Upper lobe of left lung (tissue), 6 donors: ENCODE data around the gene LPIN1. TPM values are rescaled to one million over a fixed set of nuclear protein-coding genes. Genes with fewer than 3 reads are reported as not detected.

ENCODE experiments used
- ATAC-seq, 2 donors: fragments of 200-7000 bp; cut with Tn5 transposase; one replicate each; pipeline ENCODE4 v1.9.1; 2022; ENCODE audit warnings: mild to moderate bottlenecking in 2 of 2, moderate library complexity in 2 of 2; ENCODE audit not compliant: low FRiP score in 2 of 2
- DNase-seq, 2 donors: peaks; one replicate each; pipeline ENCODE4 v3.0.0-alpha.2; 2019 to 2020
- H3K27ac ChIP-seq, 4 donors: fragments of 200-600 bp; sonication (generic); one replicate each; pipeline ENCODE4 v1.5.1; 2016 to 2019
- H3K27me3 ChIP-seq, 4 donors: fragments of 200-600 bp; sonication (generic); one replicate each; pipeline ENCODE4 v1.5.1; 2017 to 2019
- H3K36me3 ChIP-seq, 4 donors: fragments of 200-600 bp; sonication (generic); one replicate each; pipeline ENCODE4 v1.5.1; 2016 to 2019
- H3K4me1 ChIP-seq, 4 donors: fragments of 200-600 bp; sonication (generic); one replicate each; pipeline ENCODE4 v1.5.1; 2018 to 2019
- H3K4me3 ChIP-seq, 4 donors: fragments of 200-600 bp; sonication (generic); one replicate each; pipeline ENCODE4 v1.5.1; 2017 to 2019; ENCODE audit warnings: mild to moderate bottlenecking in 2 of 4, moderate library complexity in 1 of 4
- H3K9me3 ChIP-seq, 4 donors: fragments of 200-600 bp; sonication (generic); one replicate each; pipeline ENCODE4 v1.5.1; 2018 to 2019
- CTCF ChIP-seq, 6 experiments: fragments of 450-650 bp in 4 of 6; fragments of 200-600 bp in 2 of 6; sonication (generic) in 2 of 6; IDR thresholded peaks; one replicate each; pipeline ENCODE4 v1.5.1; 2016 to 2019; ENCODE audit warnings: antibody characterized with exemption in 6 of 6
- EP300 ChIP-seq, 4 donors: sonication (generic); formaldehyde crosslinking; IDR thresholded peaks; one replicate each; pipeline ENCODE4 v1.5.1; 2017; ENCODE audit warnings: antibody characterized with exemption in 4 of 4, control low read depth in 2 of 4
- POLR2A ChIP-seq, 4 donors: fragments of 450-650 bp; IDR thresholded peaks; one replicate each; pipeline ENCODE4 v1.5.1; 2016 to 2017; ENCODE audit warnings: antibody characterized with exemption in 4 of 4, mild to moderate bottlenecking in 2 of 4
- POLR2AphosphoS5 ChIP-seq, 2 donors: sonication (generic); formaldehyde crosslinking; IDR thresholded peaks; one replicate each; pipeline ENCODE4 v1.5.1; 2017; ENCODE audit warnings: antibody characterized with exemption in 2 of 2
- WGBS, 2 donors: methylation state at CpG; one replicate each; pipeline ENCODE4 v1.1.5; 2017 to 2018; 5-methylcytosine and 5-hydroxymethylcytosine counted together
- total RNA-seq, 6 donors: library from RNA; depleted of rRNA in 4 of 6; stranded (reverse); fragments of >200 nt in 4 of 6; gene quantifications; one replicate each; pipeline versions ENCODE4 v1.1.0 to v1.2.1, GENCODE V29; 2016 to 2021
- donor health status: DM: no; HTN: no; CAD: no; lungs with moderate emphysema.
- donor health status: DM: no; HTN: yes; CAD: no; lungs with severe emphysema.

The LPIN1 gene
- total RNA-seq, 6 donors from 2014 or later = 45.9 to 87.0 (median 54.2) TPM

DNA sequence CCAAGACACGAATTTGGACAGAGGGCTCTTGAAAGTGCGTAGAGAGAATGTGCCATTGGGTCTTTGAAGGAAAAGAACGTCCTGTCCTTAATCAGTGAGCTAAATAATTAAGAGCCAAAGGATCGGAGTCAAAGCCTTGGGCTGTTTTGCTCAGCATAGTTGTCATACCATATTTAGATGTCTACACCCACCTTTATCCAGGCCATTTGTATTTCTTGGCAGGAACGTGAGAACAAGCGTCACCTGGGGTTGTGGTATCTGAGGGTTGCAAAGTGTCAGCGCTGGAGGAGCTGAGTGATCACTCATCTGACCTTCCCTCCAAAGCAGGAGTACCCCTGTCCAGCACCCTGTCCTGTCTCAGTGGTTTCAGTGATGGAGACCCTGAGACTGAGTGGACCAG, 4.5 kb downstream of the LPIN1 start:
- H3K9me3 ChIP-seq = no peaks in the 10 kb centered on the region
- DNase-seq = no peak
- H3K36me3 ChIP-seq = no peaks in the 10 kb centered on the region
- 62 to 72% methylated on average over 7 of the region's 7 CpGs for WGBS, 2 donors
- no peaks in the 10 kb centered on the region for H3K27me3 ChIP-seq
- H3K4me3 ChIP-seq = no peak overlapping the region
- TF ChIP-seq POLR2AphosphoS5 (IDR thresholded peaks at IDR 0.05) = no peak
- TF ChIP-seq POLR2A (IDR thresholded peaks at IDR 0.05) = no peak
- TF ChIP-seq EP300 (IDR thresholded peaks at IDR 0.05) = peak in 1 of 4 donors; percentile 11
- peak overlapping the region in 2 of 4 donors; percentile 24 to 61 for H3K27ac ChIP-seq
- ATAC-seq = no peak
- peaks cover 49 to 75% (median 58%) of the 10 kb centered on the region in 4 donors for H3K4me1 ChIP-seq

GRCh38 chr2:11752906-11753305, 6.5 kb downstream of the LPIN1 start:
- TF ChIP-seq POLR2AphosphoS5 (IDR thresholded peaks at IDR 0.05) (no peak), EP300 (IDR thresholded peaks at IDR 0.05) (no peak), CTCF (IDR thresholded peaks at IDR 0.05) (no peak), POLR2A (IDR thresholded peaks at IDR 0.05) (no peak)
- no peaks in the 10 kb centered on the region for H3K27me3 ChIP-seq
- peak overlapping the region; percentile 32 to 90 (median 70) for H3K27ac ChIP-seq
- H3K9me3 ChIP-seq = no peaks in the 10 kb centered on the region
- H3K4me3 ChIP-seq = no peak overlapping the region
- H3K36me3 ChIP-seq = no peaks in the 10 kb centered on the region
- no peak for DNase-seq
- 69 to 74% methylated on average over 8 of the region's 8 CpGs for WGBS, 2 donors
- peaks cover 42 to 58% (median 47%) of the 10 kb centered on the region in 4 donors for H3K4me1 ChIP-seq
- ATAC-seq = no peak

- Histone ChIP-seq H3K4me1 (peaks cover 37 to 56% (median 43%) of the 10 kb centered on the region in 4 donors), H3K27ac (peak overlapping the region; percentile 68 to 90 (median 74)), H3K9me3 (no peaks in the 10 kb centered on the region), H3K36me3 (no peaks in the 10 kb centered on the region), H3K27me3 (no peaks in the 10 kb centered on the region), H3K4me3 (peak overlapping the region in 2 of 4 donors; percentile 23 to 25)
- ATAC-seq (peak; percentile 56 to 84), DNase-seq (peak in 1 of 2 donors; percentile 81)
- WGBS, 2 donors = 7 to 27% methylated on average over 5 of the region's 5 CpGs
- TF ChIP-seq POLR2AphosphoS5 (IDR thresholded peaks at IDR 0.05) = peak in 1 of 2 donors; percentile 57
- TF ChIP-seq POLR2A (IDR thresholded peaks at IDR 0.05) = no peak
These were observed 7.0 kb downstream of the LPIN1 start for GRCh38 chr2:11753452-11753885.

DNA sequence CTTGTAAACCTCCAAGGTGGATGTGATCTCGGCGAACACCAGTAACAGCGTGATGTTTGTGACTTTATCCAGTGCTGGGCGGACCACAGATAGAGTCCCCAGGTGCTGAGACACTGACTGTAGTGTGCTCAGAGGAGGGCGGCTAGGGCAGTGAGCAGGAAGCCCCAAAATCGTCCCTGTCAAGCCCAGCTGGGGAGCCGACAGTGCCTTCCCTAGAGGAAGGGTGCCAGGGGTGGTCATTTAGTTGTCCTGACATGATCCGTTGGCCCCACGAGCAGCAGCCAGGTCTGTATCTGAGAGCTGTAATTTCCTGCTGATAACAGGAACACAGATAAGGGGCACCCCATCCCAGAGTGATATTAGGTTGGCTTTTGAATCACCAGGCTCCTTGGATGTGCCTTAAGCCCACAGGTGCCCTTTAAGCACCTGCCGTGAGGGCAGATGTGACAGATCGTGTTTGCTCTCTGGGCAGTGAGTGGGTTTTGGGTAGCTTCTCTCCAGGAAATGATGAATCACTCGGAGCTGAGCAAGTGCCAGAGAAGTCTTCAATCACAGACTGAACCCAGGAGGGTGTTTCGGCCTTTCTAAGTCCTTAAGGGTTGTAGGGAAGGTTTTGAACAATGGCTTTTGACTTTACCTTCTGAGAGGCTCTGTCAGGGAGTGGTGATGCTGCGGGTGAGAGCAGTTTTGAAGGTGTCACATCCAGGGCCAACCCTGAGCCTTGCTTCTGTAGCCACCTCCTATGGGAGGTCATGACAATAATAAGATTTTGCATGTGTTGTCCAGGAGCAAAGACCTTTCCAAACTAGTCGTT, 7.7 kb downstream of the LPIN1 start:
- DNase-seq (no peak), ATAC-seq (peak; percentile 57 to 74)
- H3K27me3 ChIP-seq = no peaks in the 10 kb centered on the region
- peaks cover 31 to 56% (median 41%) of the 10 kb centered on the region in 4 donors for H3K4me1 ChIP-seq
- peak overlapping the region in 2 of 4 donors; percentile 23 to 25 for H3K4me3 ChIP-seq
- H3K9me3 ChIP-seq = no peaks in the 10 kb centered on the region
- peak overlapping the region; percentile 68 to 90 (median 74) for H3K27ac ChIP-seq
- no peak for TF ChIP-seq POLR2A (IDR thresholded peaks at IDR 0.05)
- TF ChIP-seq POLR2AphosphoS5 (IDR thresholded peaks at IDR 0.05) = peak in 1 of 2 donors; percentile 25
- H3K36me3 ChIP-seq = no peaks in the 10 kb centered on the region
- WGBS, 2 donors = 24 to 38% methylated on average over 13 to 15 of the region's 15 CpGs

DNA sequence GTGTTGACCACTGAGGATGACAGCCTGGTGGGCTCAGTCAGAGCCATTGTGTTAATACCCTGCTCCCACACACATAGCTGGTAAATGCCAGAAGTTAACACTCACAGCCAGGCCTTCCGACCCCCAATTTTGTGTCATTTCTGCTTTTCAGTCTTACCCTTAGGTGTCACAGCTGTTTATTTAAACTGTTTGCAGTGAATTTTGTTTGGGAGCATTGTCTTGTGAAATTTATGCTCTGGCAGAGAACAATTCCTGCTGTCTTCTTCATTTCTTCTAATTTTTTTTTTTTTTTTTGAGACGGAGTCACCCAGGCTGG, 8.2 kb downstream of the LPIN1 start:
- no peak for TF ChIP-seq POLR2AphosphoS5 (IDR thresholded peaks at IDR 0.05)
- TF ChIP-seq CTCF (IDR thresholded peaks at IDR 0.05) = no peak
- no peak for TF ChIP-seq POLR2A (IDR thresholded peaks at IDR 0.05)
- TF ChIP-seq EP300 (IDR thresholded peaks at IDR 0.05) = no peak
- peak overlapping the region; percentile 68 to 90 (median 74) for H3K27ac ChIP-seq

DNA sequence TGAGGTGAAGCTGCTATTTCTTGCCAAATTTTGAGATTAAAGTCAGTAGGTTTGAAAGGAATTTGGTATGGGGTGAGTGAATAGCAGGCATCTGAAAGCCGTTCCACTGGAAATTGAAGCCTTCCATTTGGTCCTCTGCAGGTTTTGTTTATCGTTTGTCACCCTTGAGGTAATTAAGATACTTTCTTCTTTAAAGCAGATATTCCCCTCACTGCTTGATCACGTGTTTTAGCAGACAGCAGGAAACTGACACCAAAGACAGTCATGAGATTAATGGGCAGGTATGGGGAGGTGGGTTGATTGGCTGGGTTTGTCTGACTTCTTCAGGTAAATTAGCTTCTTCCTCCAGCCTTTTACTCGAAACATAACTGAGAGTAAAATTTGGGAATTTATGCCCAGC, 10.7 kb downstream of the LPIN1 start:
- Histone ChIP-seq H3K36me3 (no peaks in the 10 kb centered on the region), H3K27ac (no peak overlapping the region), H3K4me1 (peaks cover 27 to 44% (median 30%) of the 10 kb centered on the region in 4 donors), H3K27me3 (no peaks in the 10 kb centered on the region), H3K9me3 (no peaks in the 10 kb centered on the region), H3K4me3 (no peak overlapping the region)
- DNase-seq (no peak), ATAC-seq (no peak)
- no peak for TF ChIP-seq POLR2AphosphoS5 (IDR thresholded peaks at IDR 0.05)
- TF ChIP-seq EP300 (IDR thresholded peaks at IDR 0.05) = no peak
- no peak for TF ChIP-seq POLR2A (IDR thresholded peaks at IDR 0.05)
- no peak for TF ChIP-seq CTCF (IDR thresholded peaks at IDR 0.05)
- WGBS, 2 donors = 60 to 74% methylated on average over 4 of the region's 4 CpGs

More for the DNA sequence above, 8.2 kb downstream of the LPIN1 start:
- ATAC-seq (no peak), DNase-seq (no peak)
- Histone ChIP-seq H3K9me3 (no peaks in the 10 kb centered on the region), H3K4me1 (peaks cover 27 to 50% (median 37%) of the 10 kb centered on the region in 4 donors), H3K4me3 (no peak overlapping the region), H3K36me3 (no peaks in the 10 kb centered on the region), H3K27me3 (no peaks in the 10 kb centered on the region)
- WGBS, 2 donors = 70 to 80% methylated on average over 2 of the region's 2 CpGs
